ENCODE data around the gene ADAMTS20.
"Not testable (repeated sequence)": the region's sequence is repeated elsewhere in the genome, so short reads cannot be mapped to it uniquely, and the experiment has no call there.

ADAMTS20 gene

GRCh38 chr12:43361031-43361710 lies 190.8 kb downstream of the ADAMTS20 start:
- TF ChIP-seq EZH2 (optimal IDR thresholded peaks at IDR 0.05; ENCODE audit: low read depth, low read length), result no peak
- no peak for TF ChIP-seq EZH2phosphoT487 (IDR thresholded peaks at IDR 0.05; ENCODE audit: low read length)
- TF ChIP-seq, protein P1, sequence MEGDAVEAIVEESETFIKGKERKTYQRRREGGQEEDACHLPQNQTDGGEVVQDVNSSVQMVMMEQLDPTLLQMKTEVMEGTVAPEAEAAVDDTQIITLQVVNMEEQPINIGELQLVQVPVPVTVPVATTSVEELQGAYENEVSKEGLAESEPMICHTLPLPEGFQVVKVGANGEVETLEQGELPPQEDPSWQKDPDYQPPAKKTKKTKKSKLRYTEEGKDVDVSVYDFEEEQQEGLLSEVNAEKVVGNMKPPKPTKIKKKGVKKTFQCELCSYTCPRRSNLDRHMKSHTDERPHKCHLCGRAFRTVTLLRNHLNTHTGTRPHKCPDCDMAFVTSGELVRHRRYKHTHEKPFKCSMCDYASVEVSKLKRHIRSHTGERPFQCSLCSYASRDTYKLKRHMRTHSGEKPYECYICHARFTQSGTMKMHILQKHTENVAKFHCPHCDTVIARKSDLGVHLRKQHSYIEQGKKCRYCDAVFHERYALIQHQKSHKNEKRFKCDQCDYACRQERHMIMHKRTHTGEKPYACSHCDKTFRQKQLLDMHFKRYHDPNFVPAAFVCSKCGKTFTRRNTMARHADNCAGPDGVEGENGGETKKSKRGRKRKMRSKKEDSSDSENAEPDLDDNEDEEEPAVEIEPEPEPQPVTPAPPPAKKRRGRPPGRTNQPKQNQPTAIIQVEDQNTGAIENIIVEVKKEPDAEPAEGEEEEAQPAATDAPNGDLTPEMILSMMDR (IDR thresholded peaks at IDR 0.05; ENCODE audit: low read length), result no peak
- no peak overlapping the region for H3K4me3 ChIP-seq (ENCODE audit: low read length)
- H3K9me3 ChIP-seq (replicated peaks; ENCODE audit: insufficient read depth, low read length), result no peaks in the 10 kb centered on the region
- H2AFZ ChIP-seq (ENCODE audit: low read length), result no peak overlapping the region
- DNase-seq, result no peak
- H3K4me2 ChIP-seq (ENCODE audit: low read depth, low read length), result no peak overlapping the region
- no peaks in the 10 kb centered on the region for H3K9me2 ChIP-seq (replicated peaks; ENCODE audit: insufficient read depth, low read length)
- H3K79me2 ChIP-seq (ENCODE audit: low read length), result no peaks in the 10 kb centered on the region
- H3K9ac ChIP-seq (ENCODE audit: low read length), result no peak overlapping the region
- no peaks in the 10 kb centered on the region for H3K4me1 ChIP-seq (ENCODE audit: low read length)
- H3F3A ChIP-seq (ENCODE audit: insufficient read depth, low read length), result no peaks in the 10 kb centered on the region
- H4K20me1 ChIP-seq (ENCODE audit: insufficient read depth, low read length), result no peaks in the 10 kb centered on the region
- H3K27me3 ChIP-seq (replicated peaks; ENCODE audit: insufficient read depth, low read length), result no peaks in the 10 kb centered on the region
- no peaks in the 10 kb centered on the region for H3K36me3 ChIP-seq (replicated peaks; ENCODE audit: insufficient read depth, low read length)
- no peak overlapping the region for H3K27ac ChIP-seq (ENCODE audit: low read length)

GRCh38 chr12:43360001-43360400 lies 192.0 kb downstream of the ADAMTS20 start:
- not testable (repeated sequence) for H3K27ac ChIP-seq (ENCODE audit: low read length); H4K20me1 ChIP-seq (ENCODE audit: insufficient read depth, low read length); DNase-seq; H3F3A ChIP-seq (ENCODE audit: insufficient read depth, low read length); H3K4me2 ChIP-seq (ENCODE audit: low read depth, low read length); H3K9me2 ChIP-seq (replicated peaks; ENCODE audit: insufficient read depth, low read length); H2AFZ ChIP-seq (ENCODE audit: low read length); H3K79me2 ChIP-seq (ENCODE audit: low read length); H3K27me3 ChIP-seq (replicated peaks; ENCODE audit: insufficient read depth, low read length); H3K36me3 ChIP-seq (replicated peaks; ENCODE audit: insufficient read depth, low read length); H3K9ac ChIP-seq (ENCODE audit: low read length); H3K4me1 ChIP-seq (ENCODE audit: low read length); H3K9me3 ChIP-seq (replicated peaks; ENCODE audit: insufficient read depth, low read length); H3K4me3 ChIP-seq (ENCODE audit: low read length)

DNA sequence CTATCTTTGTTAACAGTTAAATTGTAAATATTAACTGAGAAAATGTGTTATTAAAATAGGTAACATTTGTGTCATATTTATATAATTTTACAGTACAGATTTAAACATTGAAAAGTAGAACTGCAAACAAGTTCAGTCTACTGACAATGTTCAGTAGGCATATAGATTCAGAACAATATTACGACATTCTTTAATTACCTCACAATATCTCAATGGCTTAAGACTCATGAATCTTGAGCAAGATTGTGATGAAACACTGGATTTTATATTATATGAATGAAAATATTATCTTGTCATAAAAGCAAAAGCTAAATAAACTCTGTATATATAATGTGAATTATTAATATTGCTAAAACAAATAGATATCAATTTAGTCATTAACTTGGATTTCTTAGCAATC lies 194.9 kb downstream of the ADAMTS20 start:
- Histone ChIP-seq H3K4me2 (ENCODE audit: low read depth, low read length) (no peak overlapping the region), H3K4me1 (ENCODE audit: low read length) (no peaks in the 10 kb centered on the region), H3K27ac (ENCODE audit: low read length) (no peak overlapping the region), H2AFZ (ENCODE audit: low read length) (no peak overlapping the region), H3F3A (ENCODE audit: insufficient read depth, low read length) (no peaks in the 10 kb centered on the region), H4K20me1 (ENCODE audit: insufficient read depth, low read length) (no peaks in the 10 kb centered on the region), H3K79me2 (ENCODE audit: low read length) (no peaks in the 10 kb centered on the region), H3K9ac (ENCODE audit: low read length) (no peak overlapping the region), H3K9me2 (replicated peaks; ENCODE audit: insufficient read depth, low read length) (no peaks in the 10 kb centered on the region), H3K36me3 (replicated peaks; ENCODE audit: insufficient read depth, low read length) (no peaks in the 10 kb centered on the region), H3K27me3 (replicated peaks; ENCODE audit: insufficient read depth, low read length) (no peaks in the 10 kb centered on the region), H3K9me3 (replicated peaks; ENCODE audit: insufficient read depth, low read length) (no peaks in the 10 kb centered on the region), H3K4me3 (ENCODE audit: low read length) (no peak overlapping the region)
- TF ChIP-seq EZH2phosphoT487 (IDR thresholded peaks at IDR 0.05; ENCODE audit: low read length) (no peak), EZH2 (optimal IDR thresholded peaks at IDR 0.05; ENCODE audit: low read depth, low read length) (no peak)
- TF ChIP-seq, protein P1 (IDR thresholded peaks at IDR 0.05; ENCODE audit: low read length), result no peak
- DNase-seq, result no peak

GRCh38 chr12:43352001-43352400 lies 200.0 kb downstream of the ADAMTS20 start:
- no peak for DNase-seq
- Histone ChIP-seq H3K9me2 (replicated peaks; ENCODE audit: insufficient read depth, low read length) (no peaks in the 10 kb centered on the region), H3K36me3 (replicated peaks; ENCODE audit: insufficient read depth, low read length) (no peaks in the 10 kb centered on the region), H3K9me3 (replicated peaks; ENCODE audit: insufficient read depth, low read length) (no peaks in the 10 kb centered on the region), H3K4me1 (ENCODE audit: low read length) (no peaks in the 10 kb centered on the region), H3K4me3 (ENCODE audit: low read length) (no peak overlapping the region), H3F3A (ENCODE audit: insufficient read depth, low read length) (no peaks in the 10 kb centered on the region), H4K20me1 (ENCODE audit: insufficient read depth, low read length) (no peaks in the 10 kb centered on the region), H3K4me2 (ENCODE audit: low read depth, low read length) (no peak overlapping the region), H3K27me3 (replicated peaks; ENCODE audit: insufficient read depth, low read length) (no peaks in the 10 kb centered on the region), H3K27ac (ENCODE audit: low read length) (no peak overlapping the region), H3K79me2 (ENCODE audit: low read length) (no peaks in the 10 kb centered on the region), H2AFZ (ENCODE audit: low read length) (no peak overlapping the region), H3K9ac (ENCODE audit: low read length) (no peak overlapping the region)
- TF ChIP-seq, protein P1 (IDR thresholded peaks at IDR 0.05; ENCODE audit: low read length), result no peak
- no peak for TF ChIP-seq EZH2 (optimal IDR thresholded peaks at IDR 0.05; ENCODE audit: low read depth, low read length)
- no peak for TF ChIP-seq EZH2phosphoT487 (IDR thresholded peaks at IDR 0.05; ENCODE audit: low read length)

Measured in MM.1S (cell line).